GDM1 (cell line): Measurements from ENCODE around the gene PNMA6E.

Source experiments
- DNase-seq: peaks from one replicate; lab custom pipeline; 2025; lab: John Stamatoyannopoulos, UW

Gene PNMA6E

DNA sequence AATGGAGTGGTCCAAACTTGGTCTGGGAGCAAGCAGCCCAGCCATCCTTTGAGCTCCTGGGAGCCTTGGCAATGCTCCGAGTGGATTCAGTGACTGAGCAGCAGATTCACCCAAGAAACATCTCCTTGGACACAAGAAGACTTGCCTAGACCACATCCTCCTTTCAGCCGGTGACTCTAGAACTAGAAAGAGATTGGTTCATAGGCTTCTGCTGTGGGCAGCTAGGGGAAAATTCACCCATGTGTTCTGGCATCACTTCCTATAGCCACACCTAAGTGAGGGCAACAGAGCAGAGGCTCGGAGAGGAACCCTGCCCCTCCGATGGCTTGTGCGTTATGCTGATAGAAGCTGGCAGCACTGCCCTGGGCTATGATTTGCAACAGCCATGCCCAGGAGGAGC, 51.2 kb downstream of the PNMA6E start:
- DNase-seq, result no peak

DNA sequence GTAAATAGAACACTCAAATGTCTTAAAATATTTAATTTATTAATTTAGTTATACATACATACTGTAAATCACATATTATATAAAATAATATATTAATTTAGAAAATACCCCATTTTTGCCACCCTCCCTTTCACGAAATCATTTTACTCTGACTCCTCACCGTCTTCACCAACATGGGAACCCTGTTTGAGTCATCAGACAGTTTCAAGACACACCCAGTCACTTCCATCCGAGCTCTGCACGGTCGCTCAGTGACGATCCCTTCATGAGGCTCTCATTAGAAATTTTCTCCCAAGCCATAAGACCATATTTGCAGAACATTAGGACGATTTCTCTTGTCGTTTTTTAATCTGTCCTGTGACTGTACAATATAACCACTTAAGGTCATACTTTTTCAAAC, 52.7 kb downstream of the PNMA6E start:
- DNase-seq, result no peak

DNA sequence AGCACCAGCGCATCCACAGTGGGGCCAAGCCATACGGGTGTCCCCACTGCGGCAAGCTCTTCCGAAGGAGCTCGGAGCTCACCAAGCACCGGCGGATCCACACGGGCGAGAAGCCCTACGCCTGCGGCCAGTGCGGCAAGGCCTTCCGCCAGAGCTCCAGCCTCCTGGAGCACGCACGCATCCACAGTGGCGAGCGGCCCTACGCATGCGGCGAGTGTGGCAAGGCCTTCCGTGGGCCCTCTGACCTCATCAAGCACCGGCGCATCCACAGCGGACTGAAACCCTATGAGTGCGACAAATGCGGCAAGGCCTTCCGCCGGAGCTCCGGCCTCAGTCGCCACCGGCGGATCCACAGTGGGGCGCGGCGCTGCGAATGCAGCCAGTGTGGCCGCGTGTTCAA, 53.6 kb downstream of the PNMA6E start:
- no peak for DNase-seq
